WTC11 (cell line): ENCODE measurements around the gene ZNF507.

Source experiments
- CREM ChIP-seq: sonication (generic); formaldehyde crosslinking; IDR thresholded peaks from 2 replicates; pipeline ENCODE4 v1.8.1; 2022; ENCODE audit warnings: mild to moderate bottlenecking, missing genetic modification reagents, moderate library complexity
- FOXJ3 ChIP-seq: sonication (generic); formaldehyde crosslinking; IDR thresholded peaks from 2 replicates; pipeline ENCODE4 v1.9.0; 2021; ENCODE audit warnings: missing genetic modification reagents, mild to moderate bottlenecking, borderline replicate concordance
- NR2C2 ChIP-seq: sonication (generic); formaldehyde crosslinking; IDR thresholded peaks from 2 replicates; pipeline ENCODE4 v1.8.0; 2022; ENCODE audit warnings: mild to moderate bottlenecking, missing genetic modification reagents
- TF ChIP-seq, protein P1 (sequence below): fragments of 200-600 bp; IDR thresholded peaks from 2 replicates; pipeline ENCODE4 v1.8.0; 2022; ENCODE audit warnings: antibody characterized with exemption
- TF ChIP-seq, protein P2 (sequence below): sonication (generic); formaldehyde crosslinking; IDR thresholded peaks from 2 replicates; pipeline ENCODE4 v1.8.0; 2022; ENCODE audit warnings: mild to moderate bottlenecking, missing genetic modification reagents

DNA sequence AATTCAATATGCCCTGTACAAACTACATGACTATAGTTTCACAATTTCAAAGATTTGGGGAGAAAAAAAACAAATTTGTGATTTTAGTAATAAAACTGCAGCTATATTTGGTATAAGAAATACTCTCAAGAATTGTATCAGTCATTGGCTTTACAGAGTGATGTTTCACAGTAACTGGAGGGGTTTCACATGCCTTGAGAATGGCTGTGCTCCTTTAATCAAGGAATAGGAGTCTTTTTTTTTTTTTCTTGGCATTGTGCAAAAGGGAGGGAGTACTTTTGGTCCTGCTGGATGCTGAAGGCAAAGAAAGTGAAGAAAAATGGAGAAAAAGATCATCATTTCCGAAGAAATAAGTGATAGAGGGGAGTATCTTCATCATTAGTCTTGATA is 6.8 kb downstream of the ZNF507 start:
- TF ChIP-seq, protein P1, sequence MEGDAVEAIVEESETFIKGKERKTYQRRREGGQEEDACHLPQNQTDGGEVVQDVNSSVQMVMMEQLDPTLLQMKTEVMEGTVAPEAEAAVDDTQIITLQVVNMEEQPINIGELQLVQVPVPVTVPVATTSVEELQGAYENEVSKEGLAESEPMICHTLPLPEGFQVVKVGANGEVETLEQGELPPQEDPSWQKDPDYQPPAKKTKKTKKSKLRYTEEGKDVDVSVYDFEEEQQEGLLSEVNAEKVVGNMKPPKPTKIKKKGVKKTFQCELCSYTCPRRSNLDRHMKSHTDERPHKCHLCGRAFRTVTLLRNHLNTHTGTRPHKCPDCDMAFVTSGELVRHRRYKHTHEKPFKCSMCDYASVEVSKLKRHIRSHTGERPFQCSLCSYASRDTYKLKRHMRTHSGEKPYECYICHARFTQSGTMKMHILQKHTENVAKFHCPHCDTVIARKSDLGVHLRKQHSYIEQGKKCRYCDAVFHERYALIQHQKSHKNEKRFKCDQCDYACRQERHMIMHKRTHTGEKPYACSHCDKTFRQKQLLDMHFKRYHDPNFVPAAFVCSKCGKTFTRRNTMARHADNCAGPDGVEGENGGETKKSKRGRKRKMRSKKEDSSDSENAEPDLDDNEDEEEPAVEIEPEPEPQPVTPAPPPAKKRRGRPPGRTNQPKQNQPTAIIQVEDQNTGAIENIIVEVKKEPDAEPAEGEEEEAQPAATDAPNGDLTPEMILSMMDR = no peak
- TF ChIP-seq NR2C2 (no peak), FOXJ3 (CRISPR knock-in tag) (no peak), CREM (CRISPR knock-in tag) (no peak)
- TF ChIP-seq, protein P2, sequence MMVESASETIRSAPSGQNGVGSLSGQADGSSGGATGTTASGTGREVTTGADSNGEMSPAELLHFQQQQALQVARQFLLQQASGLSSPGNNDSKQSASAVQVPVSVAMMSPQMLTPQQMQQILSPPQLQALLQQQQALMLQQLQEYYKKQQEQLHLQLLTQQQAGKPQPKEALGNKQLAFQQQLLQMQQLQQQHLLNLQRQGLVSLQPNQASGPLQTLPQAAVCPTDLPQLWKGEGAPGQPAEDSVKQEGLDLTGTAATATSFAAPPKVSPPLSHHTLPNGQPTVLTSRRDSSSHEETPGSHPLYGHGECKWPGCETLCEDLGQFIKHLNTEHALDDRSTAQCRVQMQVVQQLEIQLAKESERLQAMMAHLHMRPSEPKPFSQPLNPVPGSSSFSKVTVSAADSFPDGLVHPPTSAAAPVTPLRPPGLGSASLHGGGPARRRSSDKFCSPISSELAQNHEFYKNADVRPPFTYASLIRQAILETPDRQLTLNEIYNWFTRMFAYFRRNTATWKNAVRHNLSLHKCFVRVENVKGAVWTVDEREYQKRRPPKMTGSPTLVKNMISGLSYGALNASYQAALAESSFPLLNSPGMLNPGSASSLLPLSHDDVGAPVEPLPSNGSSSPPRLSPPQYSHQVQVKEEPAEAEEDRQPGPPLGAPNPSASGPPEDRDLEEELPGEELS (CRISPR knock-in tag) = no peak
